ENCODE results near the gene TMEM115. TPM values are rescaled to one million over a fixed set of nuclear protein-coding genes. Genes with fewer than 3 reads are reported as not detected.
A peak's percentile ranks its signal among the peaks of the same experiment; 100 is the strongest.

The TMEM115 gene
- 63.2 and 69.0 TPM in 2 replicates for total RNA-seq
- long read RNA-seq, transcript TMEM115-201 (2 exons, 2,197 nt) = major isoform, 29 of 30 reads
- long read RNA-seq, partial matches to known transcripts = 0 of 30 reads
- long read RNA-seq, other reads (novel, unspliced or antisense) = 1 of 30 reads

DNA sequence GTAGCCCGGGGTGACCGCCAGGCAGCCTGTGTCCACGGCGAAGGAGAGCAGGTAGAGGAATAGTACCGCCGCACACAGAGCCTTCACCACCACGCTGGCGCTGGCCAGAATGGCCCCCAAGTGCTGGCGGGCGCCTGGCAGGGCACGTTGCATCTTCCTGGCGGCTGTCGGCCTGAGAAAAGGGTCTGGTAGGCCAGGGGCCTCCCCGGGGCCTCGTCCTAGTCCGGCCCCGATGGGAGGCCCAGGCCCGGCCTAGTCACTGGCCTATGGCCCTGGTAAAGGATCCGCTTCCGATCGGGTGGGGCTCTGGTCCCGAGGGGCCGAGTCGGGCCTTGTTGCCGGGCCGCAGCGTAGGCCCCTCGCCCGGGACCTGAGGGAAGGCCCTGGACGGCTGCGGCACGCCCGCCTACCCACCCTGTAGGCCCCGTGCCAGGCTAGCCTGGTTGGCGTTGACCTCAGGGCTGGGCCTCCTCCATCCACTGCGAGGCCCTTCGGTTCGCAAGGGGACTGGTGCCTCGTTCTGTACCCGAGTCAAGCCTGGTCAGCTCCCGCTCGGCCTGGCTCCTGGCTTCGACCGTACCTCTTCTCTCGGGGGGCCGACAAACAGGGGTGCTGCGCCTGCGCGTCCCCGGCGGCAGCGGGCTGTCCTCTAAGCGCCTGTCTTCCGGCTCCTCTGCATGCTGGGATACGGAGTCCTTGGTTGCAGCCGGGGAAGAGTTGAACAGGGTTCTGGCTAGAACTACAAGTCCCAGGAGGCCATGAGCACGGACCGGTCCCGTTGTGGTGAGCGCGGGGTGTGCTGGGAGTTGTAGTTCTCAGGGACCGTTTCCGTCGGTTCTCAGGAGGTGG lies at the start of gene TMEM115:
TSS of gene TMEM115 (minus strand) at position 611 of the 849 bp plus-strand sequence. CDS start at position 153, 458 bp downstream.
- Mint-ChIP-seq H3K27ac (ENCODE audit: unreplicated experiment) (peak within 1 kb of the TSS; percentile 96), H3K4me3 (ENCODE audit: unreplicated experiment) (peak within 1 kb of the TSS; percentile 96), H3K4me1 (ENCODE audit: unreplicated experiment) (peaks cover 34% of the 10 kb centered on the region), H3K27me3 (ENCODE audit: unreplicated experiment) (no peaks in the 10 kb centered on the region), H3K9me3 (ENCODE audit: unreplicated experiment) (no peaks in the 10 kb centered on the region), H3K36me3 (ENCODE audit: unreplicated experiment) (peaks cover 5% of the 10 kb centered on the region)
- TF ChIP-seq, protein P1, sequence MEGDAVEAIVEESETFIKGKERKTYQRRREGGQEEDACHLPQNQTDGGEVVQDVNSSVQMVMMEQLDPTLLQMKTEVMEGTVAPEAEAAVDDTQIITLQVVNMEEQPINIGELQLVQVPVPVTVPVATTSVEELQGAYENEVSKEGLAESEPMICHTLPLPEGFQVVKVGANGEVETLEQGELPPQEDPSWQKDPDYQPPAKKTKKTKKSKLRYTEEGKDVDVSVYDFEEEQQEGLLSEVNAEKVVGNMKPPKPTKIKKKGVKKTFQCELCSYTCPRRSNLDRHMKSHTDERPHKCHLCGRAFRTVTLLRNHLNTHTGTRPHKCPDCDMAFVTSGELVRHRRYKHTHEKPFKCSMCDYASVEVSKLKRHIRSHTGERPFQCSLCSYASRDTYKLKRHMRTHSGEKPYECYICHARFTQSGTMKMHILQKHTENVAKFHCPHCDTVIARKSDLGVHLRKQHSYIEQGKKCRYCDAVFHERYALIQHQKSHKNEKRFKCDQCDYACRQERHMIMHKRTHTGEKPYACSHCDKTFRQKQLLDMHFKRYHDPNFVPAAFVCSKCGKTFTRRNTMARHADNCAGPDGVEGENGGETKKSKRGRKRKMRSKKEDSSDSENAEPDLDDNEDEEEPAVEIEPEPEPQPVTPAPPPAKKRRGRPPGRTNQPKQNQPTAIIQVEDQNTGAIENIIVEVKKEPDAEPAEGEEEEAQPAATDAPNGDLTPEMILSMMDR (IDR thresholded peaks at IDR 0.05) = no peak
- DNase-seq (ENCODE audit: extremely low spot score, unreplicated experiment) = peak; percentile 98

DNA sequence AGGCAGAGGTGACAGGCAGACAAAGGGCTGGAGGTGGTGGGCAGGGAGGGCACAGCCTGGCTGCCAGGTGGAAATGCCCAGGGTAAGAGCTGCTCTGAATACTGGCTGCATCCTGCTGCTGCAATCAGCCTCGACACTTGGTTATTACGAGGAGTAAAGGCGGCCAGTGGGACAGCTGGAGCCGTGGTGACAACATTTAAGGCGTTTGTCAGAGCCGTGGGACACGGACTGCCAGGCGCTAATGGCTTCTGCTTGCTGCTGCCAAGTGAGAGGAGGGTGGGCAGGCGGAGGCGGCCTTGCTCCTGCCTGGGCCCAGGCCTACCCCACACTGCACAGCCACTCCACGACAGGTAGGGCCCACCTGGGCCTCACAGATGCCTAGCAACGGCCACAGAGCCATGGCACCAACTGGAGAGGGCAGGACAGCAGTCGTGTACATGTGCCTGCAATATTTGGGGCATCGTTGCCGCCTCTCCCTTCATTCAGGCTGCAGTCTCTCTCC lies 49.2 kb upstream of the TMEM115 start:
- Mint-ChIP-seq H3K4me1 (ENCODE audit: unreplicated experiment) (no peaks in the 10 kb centered on the region), H3K27ac (ENCODE audit: unreplicated experiment) (no peak overlapping the region), H3K27me3 (ENCODE audit: unreplicated experiment) (peaks cover 10% of the 10 kb centered on the region), H3K4me3 (ENCODE audit: unreplicated experiment) (no peak overlapping the region), H3K36me3 (ENCODE audit: unreplicated experiment) (no peaks in the 10 kb centered on the region), H3K9me3 (ENCODE audit: unreplicated experiment) (no peaks in the 10 kb centered on the region)
- DNase-seq (ENCODE audit: extremely low spot score, unreplicated experiment) = no peak
- TF ChIP-seq, protein P1 (IDR thresholded peaks at IDR 0.05) = no peak

DNA sequence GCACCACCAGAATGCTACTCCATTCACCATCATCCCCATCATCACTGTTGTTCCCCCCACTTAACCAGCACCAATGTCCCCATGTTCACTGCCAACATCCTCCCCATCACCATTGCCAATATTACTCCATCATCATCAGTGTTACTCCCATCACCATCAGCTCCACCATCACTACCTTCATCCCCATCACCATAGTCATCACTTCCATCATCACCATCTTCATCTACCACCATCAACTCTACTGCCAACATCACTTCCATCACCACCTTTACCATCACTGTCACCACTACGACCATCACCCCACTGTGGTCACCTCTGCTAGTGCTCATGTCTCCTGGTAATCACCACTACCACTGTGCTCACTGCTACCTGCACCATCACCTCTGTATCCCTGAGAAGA lies 47.2 kb upstream of the TMEM115 start:
- no peaks in the 10 kb centered on the region for H3K36me3 Mint-ChIP-seq (ENCODE audit: unreplicated experiment)
- no peaks in the 10 kb centered on the region for H3K9me3 Mint-ChIP-seq (ENCODE audit: unreplicated experiment)
- TF ChIP-seq, protein P1 (IDR thresholded peaks at IDR 0.05) = no peak
- H3K4me3 Mint-ChIP-seq (ENCODE audit: unreplicated experiment) = no peak overlapping the region
- peaks cover 7% of the 10 kb centered on the region for H3K27me3 Mint-ChIP-seq (ENCODE audit: unreplicated experiment)
- H3K4me1 Mint-ChIP-seq (ENCODE audit: unreplicated experiment) = no peaks in the 10 kb centered on the region
- no peak for DNase-seq (ENCODE audit: extremely low spot score, unreplicated experiment)
- H3K27ac Mint-ChIP-seq (ENCODE audit: unreplicated experiment) = no peak overlapping the region

DNA sequence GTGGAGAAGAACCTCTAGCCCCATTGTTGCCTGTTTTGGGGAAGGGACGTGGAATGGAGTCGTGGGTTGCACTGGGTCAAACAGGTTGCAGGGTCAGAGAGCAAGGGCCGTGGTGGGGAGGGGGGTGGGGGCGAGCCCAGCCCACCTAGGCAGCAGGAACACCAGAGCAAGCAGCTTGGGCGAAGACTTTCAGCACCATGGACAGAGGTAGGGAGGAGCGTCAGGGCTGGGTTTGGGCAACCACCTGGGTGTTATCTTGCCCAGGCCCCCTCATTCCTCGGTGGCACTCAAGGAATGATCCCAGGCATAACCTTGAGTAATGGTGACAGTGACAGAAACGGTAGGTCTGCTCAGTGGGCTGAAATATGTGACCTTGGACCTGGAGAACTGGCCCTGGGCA lies 45.9 kb upstream of the TMEM115 start:
- Mint-ChIP-seq H3K4me3 (ENCODE audit: unreplicated experiment) (no peak overlapping the region), H3K4me1 (ENCODE audit: unreplicated experiment) (no peaks in the 10 kb centered on the region), H3K36me3 (ENCODE audit: unreplicated experiment) (no peaks in the 10 kb centered on the region), H3K9me3 (ENCODE audit: unreplicated experiment) (no peaks in the 10 kb centered on the region), H3K27me3 (ENCODE audit: unreplicated experiment) (peaks cover 5% of the 10 kb centered on the region), H3K27ac (ENCODE audit: unreplicated experiment) (no peak overlapping the region)
- TF ChIP-seq, protein P1 (IDR thresholded peaks at IDR 0.05) = no peak
- DNase-seq (ENCODE audit: extremely low spot score, unreplicated experiment) = no peak

GRCh38 chr3:50401978-50402595 lies 42.8 kb upstream of the TMEM115 start:
- Mint-ChIP-seq H3K4me1 (ENCODE audit: unreplicated experiment) (no peaks in the 10 kb centered on the region), H3K4me3 (ENCODE audit: unreplicated experiment) (no peak overlapping the region), H3K9me3 (ENCODE audit: unreplicated experiment) (no peaks in the 10 kb centered on the region), H3K27me3 (ENCODE audit: unreplicated experiment) (peaks cover 5% of the 10 kb centered on the region), H3K36me3 (ENCODE audit: unreplicated experiment) (no peaks in the 10 kb centered on the region), H3K27ac (ENCODE audit: unreplicated experiment) (no peak overlapping the region)
- DNase-seq (ENCODE audit: extremely low spot score, unreplicated experiment) = no peak
- TF ChIP-seq, protein P1 (IDR thresholded peaks at IDR 0.05) = no peak
